GM10847 (cell line): Measurements from ENCODE around the gene ACOT7.

Experiments used
- POLR2A ChIP-seq: IDR thresholded peaks from 2 replicates; pipeline ENCODE4 v1.6.1; 2011; ENCODE audit not compliant: insufficient read length; ENCODE audit errors: extremely low read depth

ACOT7 gene

DNA sequence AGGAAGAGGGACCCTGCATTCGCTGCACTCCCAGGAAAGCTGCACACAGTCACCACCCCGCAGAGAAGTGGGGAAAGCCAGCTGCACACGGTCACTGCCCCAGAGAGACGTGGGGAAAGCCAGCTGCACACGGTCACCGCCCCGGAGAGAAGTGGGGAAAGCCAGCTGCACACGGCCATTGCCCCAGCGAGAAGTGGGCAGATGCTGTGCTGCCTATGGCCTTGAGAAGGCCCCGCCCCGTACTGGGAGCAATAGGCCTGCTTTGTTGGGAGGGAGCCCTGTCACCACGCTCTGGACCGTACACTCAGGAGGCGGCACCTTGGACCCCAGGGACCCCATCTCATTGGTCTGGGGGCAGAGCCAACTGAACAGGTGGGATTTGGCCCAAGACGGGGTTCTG, 128.4 kb downstream of the ACOT7 start:
- no peak for TF ChIP-seq POLR2A

DNA sequence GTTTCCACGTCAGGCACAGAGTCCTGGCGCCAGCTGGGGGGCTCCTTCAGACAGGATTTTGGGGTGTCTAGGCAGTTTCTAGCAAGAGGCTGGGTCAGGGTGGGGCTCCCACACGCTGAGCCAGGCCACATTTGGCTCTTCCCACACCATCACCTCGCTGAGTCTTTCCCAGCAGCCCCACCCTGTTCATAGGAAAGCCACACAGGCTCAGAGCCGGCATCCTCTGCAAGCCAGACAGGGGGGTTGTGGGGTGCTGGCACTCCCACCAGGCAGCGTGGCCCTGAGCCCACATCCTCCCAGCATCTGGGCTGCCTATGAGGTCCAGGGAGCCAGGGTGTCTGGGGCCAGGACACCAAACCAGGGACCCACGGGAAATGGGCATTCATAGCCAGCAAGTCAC, 129.9 kb downstream of the ACOT7 start:
- no peak for TF ChIP-seq POLR2A

DNA sequence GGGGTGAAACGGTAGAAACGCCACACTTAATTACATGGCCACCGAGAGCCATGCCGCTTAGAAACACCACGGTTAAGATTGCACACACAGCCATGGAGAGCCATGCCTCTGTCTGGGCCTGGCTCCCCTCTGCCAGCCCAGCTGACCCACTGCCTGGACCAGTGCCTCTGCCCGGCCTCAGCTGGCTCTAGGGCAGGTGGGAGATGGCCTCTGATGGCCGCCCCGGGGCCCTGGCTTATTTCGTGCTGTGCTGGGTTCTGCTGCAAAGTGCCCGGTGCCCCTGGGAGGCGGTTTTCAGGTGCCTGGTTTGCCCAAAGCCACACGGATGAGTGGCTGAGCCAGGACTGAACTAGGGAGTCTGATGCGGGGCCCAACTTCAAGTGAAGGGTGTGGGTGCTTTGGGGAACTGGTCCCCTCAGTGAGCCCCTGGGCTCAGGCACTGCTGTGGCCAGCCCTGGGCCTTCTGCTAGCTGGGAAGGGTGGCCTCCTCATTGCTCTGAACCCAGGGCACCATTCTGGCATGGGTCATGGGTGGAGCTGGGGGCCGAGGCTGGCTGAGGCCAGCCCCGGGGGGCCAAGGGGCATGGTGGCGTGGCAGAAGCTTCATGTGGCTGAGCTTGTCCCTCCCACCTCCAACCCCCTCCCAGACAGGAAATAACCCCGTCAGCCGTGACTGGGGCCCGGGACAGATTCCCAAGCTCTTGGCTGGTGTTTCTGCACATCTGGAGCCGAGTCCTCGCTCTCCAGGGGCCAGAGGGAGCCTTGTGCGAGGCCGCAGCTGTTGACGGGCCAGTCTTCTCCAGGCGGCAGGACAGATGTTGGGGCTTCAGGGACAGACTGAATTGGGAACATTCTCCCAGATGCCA, 130.8 kb downstream of the ACOT7 start:
- no peak for TF ChIP-seq POLR2A

GRCh38 chr1:6261615-6261995, 132.0 kb downstream of the ACOT7 start:
- no peak for TF ChIP-seq POLR2A

- no peak for TF ChIP-seq POLR2A
Measured at GRCh38 chr1:6260961-6261614, 132.5 kb downstream of the ACOT7 start, which contains the start of gene GPR153. Gene GPR153, minus strand, starts transcription at chr1:6261098. Its CDS starts 6,193 bp downstream, at chr1:6254905.

DNA sequence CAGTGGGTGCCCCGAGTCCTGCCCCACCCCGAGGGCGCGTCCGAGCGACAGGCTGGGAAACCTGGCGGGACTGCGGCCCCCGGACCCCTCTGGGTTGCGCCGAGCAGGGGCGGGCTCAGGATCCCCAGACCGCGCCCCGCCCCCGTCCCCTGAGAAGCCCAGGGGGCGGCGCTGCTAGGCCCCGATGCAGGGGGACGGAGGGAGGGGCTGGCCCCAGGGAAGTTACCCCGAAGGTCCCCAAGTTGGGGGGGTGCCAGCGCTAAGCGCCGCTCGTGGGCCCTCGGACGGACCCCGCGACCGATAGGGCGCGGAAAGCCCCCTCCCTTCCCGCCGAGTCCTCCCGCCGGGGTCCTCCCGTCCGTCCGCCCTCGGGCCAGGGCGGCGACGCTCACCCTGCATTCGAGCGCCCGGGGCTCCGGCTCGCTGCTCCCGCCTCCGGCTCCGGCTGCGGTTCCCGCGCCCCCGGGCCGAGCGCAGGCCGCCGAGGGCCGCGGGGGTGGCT, 133.1 kb downstream of the ACOT7 start:
- TF ChIP-seq POLR2A, result no peak

- TF ChIP-seq POLR2A, result no peak
Measured at GRCh38 chr1:6259491-6260362, 133.8 kb downstream of the ACOT7 start.

DNA sequence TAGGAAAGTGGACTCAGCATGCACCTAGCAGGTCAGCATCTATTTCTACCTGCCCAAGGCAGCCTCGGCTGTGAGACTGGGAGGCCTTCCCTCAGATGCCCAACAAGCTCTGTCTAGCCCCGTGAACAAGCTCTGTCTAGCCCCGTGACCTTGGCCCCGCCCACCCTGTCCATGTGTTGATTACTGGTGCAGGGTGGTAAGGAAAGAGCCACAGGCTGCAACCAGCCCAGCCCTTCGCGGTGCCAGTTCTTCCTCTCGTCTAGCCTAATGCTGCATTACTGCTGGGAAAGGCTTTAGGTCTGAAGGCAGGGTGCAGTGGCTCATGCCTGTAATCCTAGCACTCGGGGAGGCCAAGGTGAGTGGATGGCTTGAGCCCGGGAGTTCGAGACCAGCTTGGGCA, 134.9 kb downstream of the ACOT7 start:
- no peak for TF ChIP-seq POLR2A

- no peak for TF ChIP-seq POLR2A
Measured at GRCh38 chr1:6257541-6258069, 136.0 kb downstream of the ACOT7 start.

- no peak for TF ChIP-seq POLR2A
Measured at GRCh38 chr1:6256645-6257044, 136.9 kb downstream of the ACOT7 start.

- TF ChIP-seq POLR2A, result no peak
Measured at GRCh38 chr1:6254691-6255090, 138.9 kb downstream of the ACOT7 start.

- TF ChIP-seq POLR2A, result no peak
Measured at GRCh38 chr1:6253380-6253779, 140.2 kb downstream of the ACOT7 start.

DNA sequence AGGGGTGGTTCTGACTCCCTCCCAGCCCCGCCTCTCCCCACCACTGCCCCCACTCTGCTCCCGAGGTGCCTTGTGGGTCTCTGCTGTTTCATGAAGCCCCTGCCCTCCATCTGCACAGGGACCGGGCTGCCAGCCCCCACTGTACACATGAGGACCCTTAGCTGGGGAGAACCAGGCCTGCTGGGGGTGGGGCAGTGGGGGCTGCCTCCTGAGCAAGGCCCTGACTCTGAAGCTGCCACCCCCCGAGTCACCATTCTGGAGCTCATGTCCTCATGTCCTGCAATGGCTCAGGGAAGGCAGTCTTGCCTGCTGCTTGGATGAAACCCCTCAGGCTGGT, 141.2 kb downstream of the ACOT7 start:
- no peak for TF ChIP-seq POLR2A

DNA sequence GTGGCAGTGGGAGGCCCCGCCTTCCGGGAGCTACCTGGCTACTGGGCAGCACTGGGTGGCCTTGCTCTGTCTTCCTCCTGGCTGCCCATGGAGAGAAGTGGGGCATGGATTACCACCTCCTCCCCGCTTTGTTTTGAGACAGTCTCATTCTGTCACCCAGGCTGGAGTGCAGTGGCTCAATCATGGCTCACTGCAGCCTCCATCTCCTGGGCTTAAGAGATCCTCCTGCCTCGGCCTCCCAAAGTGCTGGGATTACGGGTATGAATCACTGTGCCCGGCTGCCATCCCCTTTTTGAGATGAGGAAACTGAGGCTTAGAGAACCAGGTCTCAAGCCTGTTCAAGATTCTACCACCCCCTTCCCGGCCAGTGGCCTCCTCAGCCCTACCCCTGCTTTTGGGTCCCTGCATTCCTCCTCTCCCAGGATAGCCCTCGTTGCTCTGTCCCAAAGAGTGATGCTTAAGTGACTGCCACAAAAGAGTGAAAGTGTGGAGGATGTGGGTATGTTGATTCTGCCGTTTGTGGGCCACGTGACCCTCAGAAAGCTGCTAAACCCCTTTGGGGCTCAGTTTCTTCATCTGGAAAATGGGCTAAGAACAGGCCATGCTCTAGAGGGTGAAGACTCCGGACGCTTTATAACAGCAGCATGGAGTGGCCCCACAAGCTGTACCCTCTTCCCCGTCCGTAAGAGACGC, 141.7 kb downstream of the ACOT7 start:
- no peak for TF ChIP-seq POLR2A

DNA sequence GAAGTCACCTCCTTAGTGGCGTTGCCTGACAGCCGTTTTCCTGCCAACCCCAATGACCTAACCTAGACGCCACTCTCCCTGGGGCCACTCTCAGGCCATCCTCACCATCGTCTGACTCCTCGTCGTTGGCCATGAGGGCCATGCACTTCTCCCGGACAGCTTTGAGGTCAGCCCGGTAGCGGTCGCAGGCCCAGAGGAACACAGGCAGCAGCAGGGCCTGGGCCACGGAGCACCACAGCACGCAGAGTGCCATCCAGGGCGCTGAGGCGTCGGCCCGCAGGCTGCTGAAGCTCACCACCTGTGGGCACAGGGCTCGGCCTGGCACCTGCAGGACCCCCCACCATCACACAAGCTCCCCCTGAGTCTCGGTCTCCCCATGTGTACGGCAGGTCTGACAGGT, 142.3 kb downstream of the ACOT7 start:
- no peak for TF ChIP-seq POLR2A
